OCI-LY3 (cell line): Measurements from ENCODE around the gene P4HB.

Experiments used
- H2AFZ ChIP-seq: fragments of 200-600, 300-600 bp; shearing (Covaris generic); 2 replicates; pipeline ENCODE4 v1.6.0; 2014; ENCODE audit warnings: antibody characterized with exemption, low read depth, low read length
- H3K27ac ChIP-seq: fragments of 200-600, 300-600 bp; sonication (generic); 2 replicates; pipeline ENCODE4 v1.5.1; 2014; ENCODE audit warnings: mild to moderate bottlenecking, low read length, moderate library complexity, mixed read lengths
- H3K27me3 ChIP-seq: fragments of 200-600, 300-600 bp; sonication (generic); 2 replicates; pipeline ENCODE4 v1.6.1; 2014; ENCODE audit warnings: low read depth, low read length, mixed read lengths
- H3K36me3 ChIP-seq: fragments of 200-600, 300-600 bp; sonication (generic); replicated peaks from 2 replicates; pipeline ENCODE3; 2014; ENCODE audit warnings: low read depth, low read length, mixed read lengths
- H3K4me1 ChIP-seq: fragments of 300-600, 200-600 bp; sonication (generic); 2 replicates; pipeline ENCODE4 v1.6.1; 2014; ENCODE audit warnings: low read length, mixed read lengths
- H3K4me2 ChIP-seq: fragments of 200-600, 300-600 bp; sonication (generic); 2 replicates; pipeline ENCODE4 v1.6.1; 2014; ENCODE audit warnings: low read length, mixed read lengths
- H3K4me3 ChIP-seq: fragments of 300-600, 200-600 bp; sonication (generic); 2 replicates; pipeline ENCODE4 v1.5.1; 2014; ENCODE audit warnings: antibody characterized with exemption, mild to moderate bottlenecking, low read length, moderate library complexity
- H3K79me2 ChIP-seq: fragments of 300-600, 200-600 bp; shearing (Covaris generic); 2 replicates; pipeline ENCODE4 v1.6.1; 2014; ENCODE audit warnings: mild to moderate bottlenecking, low read length, mixed read lengths
- H3K9ac ChIP-seq: fragments of 300-600, 200-600 bp; shearing (Covaris generic); 2 replicates; pipeline ENCODE4 v1.6.0; 2014; ENCODE audit warnings: mild to moderate bottlenecking, low read length, moderate library complexity
- H3K9me3 ChIP-seq: fragments of 200-600, 300-600 bp; shearing (Covaris generic); 2 replicates; pipeline ENCODE4 v1.6.1; 2014; ENCODE audit warnings: low read length, mixed read lengths; ENCODE audit not compliant: insufficient read depth
- H4K20me1 ChIP-seq: fragments of 200-600, 300-600 bp; sonication (generic); 2 replicates; pipeline ENCODE4 v1.6.1; 2016; ENCODE audit warnings: low read length, mixed read lengths; ENCODE audit not compliant: insufficient read depth
- EZH2phosphoT487 ChIP-seq: fragments of 200-600 bp; shearing (Covaris generic); IDR thresholded peaks from 2 replicates; pipeline ENCODE4 v1.6.1; 2018; ENCODE audit warnings: antibody characterized with exemption, mixed run types, low read depth
- TF ChIP-seq, protein P1 (sequence below): fragments of 200-600, 300-600 bp; sonication (generic); IDR thresholded peaks from 2 replicates; pipeline ENCODE4 v1.5.1; 2014; ENCODE audit warnings: antibody characterized with exemption, low read length, low read depth

The P4HB gene

DNA sequence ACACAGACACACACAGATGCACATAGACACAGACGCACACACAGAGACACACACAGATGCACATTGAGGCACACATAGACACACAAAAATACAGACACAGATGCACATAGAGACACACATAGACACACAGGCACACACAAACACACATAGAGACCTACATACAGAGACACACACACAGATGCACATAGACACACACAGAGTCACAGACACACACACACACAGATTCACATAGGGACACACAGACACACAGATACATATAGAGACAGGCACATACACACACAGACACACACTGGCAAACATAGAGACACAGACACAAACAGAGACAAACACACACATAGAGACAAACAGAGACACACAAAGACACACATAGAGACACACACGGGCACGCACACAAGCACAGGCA, 66.3 kb downstream of the P4HB start:
- H3K9me3 ChIP-seq, result no peaks in the 10 kb centered on the region
- H3K27ac ChIP-seq, result no peak overlapping the region
- no peaks in the 10 kb centered on the region for H3K27me3 ChIP-seq
- H3K36me3 ChIP-seq, result no peaks in the 10 kb centered on the region
- TF ChIP-seq EZH2phosphoT487, result no peak
- TF ChIP-seq, protein P1, sequence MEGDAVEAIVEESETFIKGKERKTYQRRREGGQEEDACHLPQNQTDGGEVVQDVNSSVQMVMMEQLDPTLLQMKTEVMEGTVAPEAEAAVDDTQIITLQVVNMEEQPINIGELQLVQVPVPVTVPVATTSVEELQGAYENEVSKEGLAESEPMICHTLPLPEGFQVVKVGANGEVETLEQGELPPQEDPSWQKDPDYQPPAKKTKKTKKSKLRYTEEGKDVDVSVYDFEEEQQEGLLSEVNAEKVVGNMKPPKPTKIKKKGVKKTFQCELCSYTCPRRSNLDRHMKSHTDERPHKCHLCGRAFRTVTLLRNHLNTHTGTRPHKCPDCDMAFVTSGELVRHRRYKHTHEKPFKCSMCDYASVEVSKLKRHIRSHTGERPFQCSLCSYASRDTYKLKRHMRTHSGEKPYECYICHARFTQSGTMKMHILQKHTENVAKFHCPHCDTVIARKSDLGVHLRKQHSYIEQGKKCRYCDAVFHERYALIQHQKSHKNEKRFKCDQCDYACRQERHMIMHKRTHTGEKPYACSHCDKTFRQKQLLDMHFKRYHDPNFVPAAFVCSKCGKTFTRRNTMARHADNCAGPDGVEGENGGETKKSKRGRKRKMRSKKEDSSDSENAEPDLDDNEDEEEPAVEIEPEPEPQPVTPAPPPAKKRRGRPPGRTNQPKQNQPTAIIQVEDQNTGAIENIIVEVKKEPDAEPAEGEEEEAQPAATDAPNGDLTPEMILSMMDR, result no peak
- no peaks in the 10 kb centered on the region for H4K20me1 ChIP-seq
- H3K79me2 ChIP-seq, result no peaks in the 10 kb centered on the region
- no peak overlapping the region for H3K9ac ChIP-seq
- H3K4me2 ChIP-seq, result no peak overlapping the region
- H3K4me3 ChIP-seq, result no peak overlapping the region
- no peak overlapping the region for H2AFZ ChIP-seq
- H3K4me1 ChIP-seq, result no peaks in the 10 kb centered on the region
